Measurements from ENCODE around the gene GGT1.
"Not testable (repeated sequence)": the region's sequence is repeated elsewhere in the genome, so short reads cannot be mapped to it uniquely, and the experiment has no call there.

DNA sequence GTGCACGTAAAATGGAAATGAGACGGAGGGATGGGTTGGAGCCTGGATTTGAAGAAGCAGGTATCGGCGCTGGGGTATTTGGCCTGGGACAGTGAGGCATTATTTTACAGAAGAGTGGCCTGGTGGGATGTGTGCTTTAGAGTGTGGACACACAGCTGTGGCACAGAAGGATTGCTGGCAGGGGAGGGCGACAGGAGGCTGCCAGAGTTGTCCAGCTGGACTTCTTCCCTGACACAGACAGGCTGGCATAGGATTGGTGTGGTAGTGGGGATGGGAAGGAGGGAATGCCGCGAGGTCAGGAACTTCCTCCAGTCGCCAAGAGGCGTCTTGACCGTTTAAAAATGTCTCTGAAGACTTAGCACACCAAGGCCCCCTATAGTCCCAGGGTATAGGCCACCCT lies 64.9 kb downstream of the GGT1 start:
- TF ChIP-seq, protein P1, sequence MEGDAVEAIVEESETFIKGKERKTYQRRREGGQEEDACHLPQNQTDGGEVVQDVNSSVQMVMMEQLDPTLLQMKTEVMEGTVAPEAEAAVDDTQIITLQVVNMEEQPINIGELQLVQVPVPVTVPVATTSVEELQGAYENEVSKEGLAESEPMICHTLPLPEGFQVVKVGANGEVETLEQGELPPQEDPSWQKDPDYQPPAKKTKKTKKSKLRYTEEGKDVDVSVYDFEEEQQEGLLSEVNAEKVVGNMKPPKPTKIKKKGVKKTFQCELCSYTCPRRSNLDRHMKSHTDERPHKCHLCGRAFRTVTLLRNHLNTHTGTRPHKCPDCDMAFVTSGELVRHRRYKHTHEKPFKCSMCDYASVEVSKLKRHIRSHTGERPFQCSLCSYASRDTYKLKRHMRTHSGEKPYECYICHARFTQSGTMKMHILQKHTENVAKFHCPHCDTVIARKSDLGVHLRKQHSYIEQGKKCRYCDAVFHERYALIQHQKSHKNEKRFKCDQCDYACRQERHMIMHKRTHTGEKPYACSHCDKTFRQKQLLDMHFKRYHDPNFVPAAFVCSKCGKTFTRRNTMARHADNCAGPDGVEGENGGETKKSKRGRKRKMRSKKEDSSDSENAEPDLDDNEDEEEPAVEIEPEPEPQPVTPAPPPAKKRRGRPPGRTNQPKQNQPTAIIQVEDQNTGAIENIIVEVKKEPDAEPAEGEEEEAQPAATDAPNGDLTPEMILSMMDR (IDR thresholded peaks at IDR 0.05) = not testable (repeated sequence)
- not testable (repeated sequence) for TF ChIP-seq POLR2A, EP300 (IDR thresholded peaks at IDR 0.05)
